WTC11 (cell line): ENCODE measurements around the gene MRPL24. TPM values are rescaled to one million over a fixed set of nuclear protein-coding genes. Genes with fewer than 3 reads are reported as not detected.

Experiments used
- ATAC-seq: fragments of 200-7000 bp; cut with Tn5 transposase; 2 replicates; pipeline ENCODE4 v1.10.0; 2021; ENCODE audit warnings: mild to moderate bottlenecking, moderate library complexity
- CTCF ChIA-PET: fragments of 300-600 bp; sonication (Branson Sonifier 250); formaldehyde crosslinking; loops from one replicate; lab custom pipeline; 2021; ENCODE audit warnings: antibody characterized with exemption; lab: Charles Lee
- POLR2A ChIA-PET: fragments of 350-600 bp; sonication (Branson Sonifier 250); formaldehyde crosslinking; loops from one replicate; lab custom pipeline; 2021; ENCODE audit warnings: antibody characterized with exemption; lab: Charles Lee
- DNase-seq: peaks from one replicate; pipeline ENCODE4 v3.0.0; 2021; ENCODE audit warnings: low spot score
- H3K27ac Mint-ChIP-seq: 2 replicates; pipeline ENCODE4 v1.8.0; 2021; ENCODE audit warnings: mixed read lengths
- H3K27me3 Mint-ChIP-seq: 2 replicates; pipeline ENCODE4 v1.8.0; 2021; ENCODE audit warnings: low read depth, mild to moderate bottlenecking, moderate library complexity, mixed read lengths
- H3K36me3 Mint-ChIP-seq: 2 replicates; pipeline ENCODE4 v1.8.0; 2021; ENCODE audit warnings: mixed read lengths
- H3K4me1 Mint-ChIP-seq: 2 replicates; pipeline ENCODE4 v1.8.0; 2022; ENCODE audit warnings: mixed read lengths
- H3K4me3 Mint-ChIP-seq: 2 replicates; pipeline ENCODE4 v1.8.0; 2021; ENCODE audit warnings: mild to moderate bottlenecking, moderate library complexity, mixed read lengths
- H3K9me3 Mint-ChIP-seq: 2 replicates; pipeline ENCODE4 v1.8.0; 2021; ENCODE audit warnings: mixed read lengths
- AR ChIP-seq: fragments of 250-450 bp; sonication (Bioruptor Pico); IDR thresholded peaks from 2 replicates; pipeline ENCODE4 v1.9.0; 2021; ENCODE audit warnings: mild to moderate bottlenecking
- CREM ChIP-seq: sonication (generic); formaldehyde crosslinking; IDR thresholded peaks from 2 replicates; pipeline ENCODE4 v1.8.1; 2022; ENCODE audit warnings: mild to moderate bottlenecking, missing genetic modification reagents, moderate library complexity
- ERG ChIP-seq: fragments of 250-450 bp; sonication (Bioruptor Pico); IDR thresholded peaks from 2 replicates; pipeline ENCODE4 v1.8.0; 2021; ENCODE audit warnings: mild to moderate bottlenecking
- ESRRA ChIP-seq: sonication (generic); formaldehyde crosslinking; IDR thresholded peaks from 2 replicates; pipeline ENCODE4 v1.8.1; 2022; ENCODE audit warnings: mild to moderate bottlenecking, missing genetic modification reagents, borderline replicate concordance
- FOXP4 ChIP-seq: sonication (generic); formaldehyde crosslinking; IDR thresholded peaks from 2 replicates; pipeline ENCODE4 v1.8.0; 2022; ENCODE audit warnings: mild to moderate bottlenecking, missing genetic modification reagents
- GABPB1 ChIP-seq: sonication (generic); formaldehyde crosslinking; IDR thresholded peaks from 2 replicates; pipeline ENCODE4 v1.8.1; 2023; ENCODE audit warnings: mild to moderate bottlenecking, missing genetic modification reagents
- OVOL2 ChIP-seq: fragments of 250-450 bp; sonication (Bioruptor Pico); IDR thresholded peaks from 2 replicates; pipeline ENCODE4 v1.9.0; 2021; ENCODE audit warnings: mild to moderate bottlenecking, borderline replicate concordance
- RORB ChIP-seq: fragments of 250-450 bp; sonication (Bioruptor Pico); IDR thresholded peaks from 2 replicates; pipeline ENCODE4 v1.9.0; 2021; ENCODE audit warnings: mild to moderate bottlenecking
- TCF7 ChIP-seq: sonication (generic); formaldehyde crosslinking; IDR thresholded peaks from 2 replicates; pipeline ENCODE4 v1.8.0; 2022; ENCODE audit warnings: mild to moderate bottlenecking, low read depth, missing genetic modification reagents, moderate library complexity
- TEAD1 ChIP-seq: sonication (generic); formaldehyde crosslinking; IDR thresholded peaks from 2 replicates; pipeline ENCODE4 v1.8.0; 2022; ENCODE audit warnings: mild to moderate bottlenecking, missing genetic modification reagents
- ZMAT4 ChIP-seq: fragments of 250-450 bp; sonication (Bioruptor Pico); IDR thresholded peaks from 2 replicates; pipeline ENCODE4 v1.9.0; 2021; ENCODE audit warnings: mild to moderate bottlenecking
- ZNF121 ChIP-seq: sonication (generic); formaldehyde crosslinking; IDR thresholded peaks from 2 replicates; pipeline ENCODE4 v1.8.0; 2023; ENCODE audit warnings: missing genetic modification reagents
- ZNF138 ChIP-seq: sonication (generic); formaldehyde crosslinking; conservative IDR thresholded peaks from 2 replicates; pipeline ENCODE4 v1.8.1; 2022; ENCODE audit warnings: mild to moderate bottlenecking, moderate library complexity, missing genetic modification reagents
- ZNF263 ChIP-seq: sonication (generic); formaldehyde crosslinking; IDR thresholded peaks from 2 replicates; pipeline ENCODE4 v1.8.1; 2022; ENCODE audit warnings: low read depth, mild to moderate bottlenecking, moderate library complexity, missing genetic modification reagents
- ZNF416 ChIP-seq: fragments of 250-450 bp; sonication (Bioruptor Pico); IDR thresholded peaks from 2 replicates; pipeline ENCODE4 v1.9.0; 2021; ENCODE audit warnings: mild to moderate bottlenecking, inconsistent platforms
- ZNF671 ChIP-seq: fragments of 250-450 bp; sonication (Bioruptor Pico); IDR thresholded peaks from 2 replicates; pipeline ENCODE4 v1.8.0; 2021; ENCODE audit warnings: mild to moderate bottlenecking
- total RNA-seq: library from RNA; stranded (reverse); gene quantifications from 3 replicates; pipeline ENCODE4 v1.2.3, GENCODE V29; 2021
- TF ChIP-seq, protein P1 (sequence below): sonication (generic); formaldehyde crosslinking; IDR thresholded peaks from 2 replicates; pipeline ENCODE4 v1.8.0; 2023; ENCODE audit warnings: missing genetic modification reagents

The MRPL24 gene
- total RNA-seq, 1 experiment from 2014 or later: 35.2 TPM

DNA sequence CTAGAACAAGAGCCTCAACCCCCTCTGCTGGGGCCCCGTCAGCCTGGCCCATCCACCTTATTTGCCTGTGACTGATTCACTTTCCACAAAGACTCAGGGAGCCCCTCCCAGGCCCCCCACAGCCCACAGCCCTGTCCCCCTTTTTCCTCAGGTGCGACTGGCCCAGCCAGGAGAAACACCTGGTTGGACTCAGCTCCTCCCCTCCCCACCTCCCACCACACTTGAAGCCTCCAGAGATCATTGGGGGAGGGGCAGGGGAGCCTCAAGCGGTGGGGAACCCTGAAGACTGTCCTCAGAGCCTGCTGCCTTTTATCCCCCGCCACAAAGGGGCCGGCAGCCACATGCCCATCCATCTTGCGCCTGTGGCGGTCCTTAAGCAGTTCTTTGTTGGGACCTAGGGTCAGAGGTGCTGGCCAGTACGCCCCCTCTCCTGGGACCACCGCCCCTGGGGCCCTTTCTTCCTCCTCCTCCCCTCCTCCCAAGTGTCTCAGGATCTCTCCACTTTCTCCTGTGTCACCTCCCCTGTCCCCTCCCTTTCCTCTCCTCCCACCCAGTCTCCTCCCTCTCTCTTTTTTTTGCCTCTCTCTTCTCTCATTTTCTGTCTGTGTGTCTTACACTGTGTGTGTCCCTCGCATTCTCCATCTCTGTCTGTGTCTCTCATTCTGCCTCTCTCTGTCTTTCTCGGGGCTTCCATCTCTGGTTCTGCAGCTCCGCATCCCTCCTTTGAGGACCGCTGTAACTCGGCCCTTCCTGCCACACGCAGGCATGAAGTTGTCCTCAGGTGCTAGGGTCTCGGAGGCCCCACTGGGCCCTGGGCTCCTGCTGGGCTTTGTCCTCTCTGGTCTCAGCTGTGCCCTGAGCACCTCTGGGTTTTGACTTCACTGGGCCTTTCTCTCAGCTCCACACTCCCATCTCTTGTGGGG, 47.7 kb downstream of the MRPL24 start (continued):
- TF ChIP-seq CREM (peak; percentile 55; the same call in 1 of the 2 replicates), TCF7 (CRISPR knock-in tag) (no peak), OVOL2 (CRISPR knock-in tag) (no peak)

DNA sequence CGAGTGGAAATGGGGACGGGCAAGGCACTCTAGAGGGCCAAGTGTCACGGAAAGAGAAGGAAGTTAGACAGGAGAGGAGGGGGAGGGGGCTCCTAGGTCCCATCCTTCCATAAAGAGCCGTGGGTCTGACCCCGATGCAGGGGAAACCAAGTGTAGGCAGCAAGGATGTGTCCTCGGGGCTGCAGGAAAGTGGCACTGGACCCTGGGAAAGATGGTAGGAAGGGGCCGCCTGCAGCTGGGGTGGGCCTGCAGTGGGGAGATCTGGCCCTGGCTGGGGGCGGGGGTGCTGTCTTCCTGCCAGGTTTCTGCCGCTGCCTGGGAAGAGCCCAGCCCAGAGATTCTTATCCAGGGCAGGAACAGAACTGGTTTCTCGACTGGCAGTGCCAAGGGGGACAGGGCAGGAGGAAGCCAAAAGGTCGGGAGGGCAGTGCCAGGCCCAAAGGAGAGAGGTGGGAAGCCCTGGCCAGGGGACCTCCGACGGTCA, 48.4 kb downstream of the MRPL24 start:
- Mint-ChIP-seq H3K4me1 (peaks cover 68% of the 10 kb centered on the region), H3K27ac (peak overlapping the region; percentile 98)
- no peak for DNase-seq

DNA sequence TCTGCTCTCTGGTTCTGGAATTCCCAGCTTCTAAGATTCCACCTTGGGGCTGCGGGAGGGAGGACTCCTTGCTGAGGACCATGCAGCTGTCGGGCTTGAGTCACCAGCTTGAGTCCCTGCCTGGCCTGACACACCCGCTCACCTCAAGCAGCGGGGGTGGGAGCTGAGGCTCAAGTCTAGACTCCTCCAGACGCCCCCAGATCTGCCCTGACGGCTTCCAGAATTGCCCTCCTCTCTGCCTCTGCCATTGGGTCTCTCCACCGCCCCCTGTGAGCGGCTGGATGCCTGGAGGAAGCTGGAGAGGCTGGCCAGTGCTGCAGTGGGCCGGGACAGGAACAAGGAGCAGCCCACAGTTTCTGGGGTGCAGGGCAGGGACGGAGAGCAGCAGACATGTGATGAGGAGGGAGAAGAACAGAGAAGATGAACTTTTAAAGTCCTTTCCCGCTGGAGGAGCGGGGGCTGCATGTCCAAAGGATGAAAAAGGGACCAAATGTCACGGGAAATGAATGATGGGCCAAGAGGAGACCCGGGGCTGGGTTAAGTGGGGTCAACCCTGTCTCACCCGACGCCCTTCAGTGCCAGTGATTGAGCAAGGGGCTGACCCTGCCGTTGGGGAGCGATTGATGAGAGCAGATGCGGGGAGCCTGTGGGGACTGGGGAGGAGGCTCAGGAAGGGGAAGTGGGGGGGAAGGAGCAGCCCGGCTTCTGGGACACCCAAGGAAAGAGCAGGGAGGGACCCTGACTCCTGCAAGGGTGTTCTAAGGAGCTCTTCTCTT, 49.0 kb downstream of the MRPL24 start:
- DNase-seq: no peak
- Mint-ChIP-seq H3K36me3 (no peaks in the 10 kb centered on the region), H3K27me3 (peaks cover 7% of the 10 kb centered on the region; the same call in 1 of the 2 replicates), H3K27ac (peak overlapping the region; percentile 98), H3K4me3 (peak overlapping the region; percentile 62), H3K9me3 (no peaks in the 10 kb centered on the region), H3K4me1 (peaks cover 62% of the 10 kb centered on the region)
- ATAC-seq: peak; percentile 5
- ChIA-PET POLR2A (interaction anchor here (0.9 to 8.0 kb wide), 7 partner anchors 11 to 60 kb away, joined by 4 to 195 read pairs (median 10); partner anchors contain the start of genes CRABP2, HDGF, ISG20L2 and METTL25B), CTCF (interaction anchor here (0.6 to 17.1 kb wide), 17 partner anchors 14 to 714 kb away, joined by 3 to 1553 read pairs (median 38); partner anchors contain the start of genes ARHGEF2, CRABP2, HDGF and INSRR)
- no peak for TF ChIP-seq RORB (CRISPR knock-in tag)
- TF ChIP-seq ZNF263 (CRISPR knock-in tag): peak; percentile 63; the same call in 1 of the 2 replicates

More for the DNA sequence above, 48.4 kb downstream of the MRPL24 start:
- CTCF ChIA-PET: interaction anchor here (0.7 to 17.1 kb wide), 17 partner anchors 9 to 234 kb away, joined by 3 to 1553 read pairs (median 14); partner anchors contain the start of genes CRABP2, HAPLN2, INSRR and ISG20L2
- ATAC-seq: no peak
- TF ChIP-seq ZMAT4 (CRISPR knock-in tag) (no peak), ZNF121 (CRISPR knock-in tag) (0 out of 2 replicates have a peak, but pooled peaks have one; percentile 46)
- H3K4me3 Mint-ChIP-seq: peak overlapping the region; percentile 62
- H3K36me3 Mint-ChIP-seq: 0 out of 2 replicates have a peak, but pooled peaks cover 1% of the 10 kb centered on the region
- H3K27me3 Mint-ChIP-seq: peaks cover 7% of the 10 kb centered on the region; the same call in 1 of the 2 replicates
- H3K9me3 Mint-ChIP-seq: no peaks in the 10 kb centered on the region
- POLR2A ChIA-PET: interaction anchor here (0.9 to 8.0 kb wide), 9 partner anchors 11 to 59 kb away, joined by 4 to 195 read pairs (median 9); partner anchors contain the start of genes CRABP2, HDGF, ISG20L2 and METTL25B

DNA sequence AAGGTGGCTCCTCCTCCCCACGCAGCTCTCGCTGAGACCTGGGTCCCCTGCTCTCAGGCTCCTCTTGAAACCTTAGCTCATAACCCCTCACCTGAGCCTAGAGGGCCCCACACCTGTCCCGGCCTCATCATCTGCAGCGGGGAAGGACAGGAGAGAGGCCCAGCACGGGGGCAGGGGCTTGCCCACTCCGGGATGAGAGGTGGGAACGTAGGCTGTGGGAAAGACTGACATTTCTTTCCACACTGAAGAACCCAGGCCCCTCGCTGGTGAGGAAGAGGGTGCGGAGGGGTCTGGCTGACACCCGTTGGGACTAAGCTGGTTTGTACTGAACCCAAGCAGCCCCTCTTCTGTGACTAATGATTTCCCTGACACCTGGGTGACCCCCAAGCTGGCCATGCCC, 49.7 kb downstream of the MRPL24 start:
- no peak for DNase-seq
- H3K4me3 Mint-ChIP-seq: peak overlapping the region; percentile 74
- ChIA-PET POLR2A (interaction anchor here (0.9 to 8.0 kb wide), 9 partner anchors 9 to 61 kb away, joined by 4 to 195 read pairs (median 7); partner anchors contain the start of genes CRABP2, HDGF, ISG20L2 and METTL25B), CTCF (interaction anchor here (0.6 to 17.1 kb wide), 20 partner anchors 13 to 713 kb away, joined by 3 to 1553 read pairs (median 26); partner anchors contain the start of genes ARHGEF2, BCAN, CRABP2 and HDGF)
- ATAC-seq: no peak
- H3K36me3 Mint-ChIP-seq: no peaks in the 10 kb centered on the region
- H3K27me3 Mint-ChIP-seq: peaks cover 7% of the 10 kb centered on the region; the same call in 1 of the 2 replicates
- peak overlapping the region; percentile 98; the same call in 1 of the 2 replicates for H3K27ac Mint-ChIP-seq
- H3K9me3 Mint-ChIP-seq: no peaks in the 10 kb centered on the region
- no peak for TF ChIP-seq TEAD1 (CRISPR knock-in tag)
- no peak for TF ChIP-seq GABPB1 (CRISPR knock-in tag)
- TF ChIP-seq RORB (CRISPR knock-in tag): no peak
- no peak for TF ChIP-seq AR
- TF ChIP-seq, protein P1, sequence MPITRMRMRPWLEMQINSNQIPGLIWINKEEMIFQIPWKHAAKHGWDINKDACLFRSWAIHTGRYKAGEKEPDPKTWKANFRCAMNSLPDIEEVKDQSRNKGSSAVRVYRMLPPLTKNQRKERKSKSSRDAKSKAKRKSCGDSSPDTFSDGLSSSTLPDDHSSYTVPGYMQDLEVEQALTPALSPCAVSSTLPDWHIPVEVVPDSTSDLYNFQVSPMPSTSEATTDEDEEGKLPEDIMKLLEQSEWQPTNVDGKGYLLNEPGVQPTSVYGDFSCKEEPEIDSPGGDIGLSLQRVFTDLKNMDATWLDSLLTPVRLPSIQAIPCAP (CRISPR knock-in tag): no peak
- no peak for TF ChIP-seq ESRRA
- no peak for TF ChIP-seq ZNF138 (CRISPR knock-in tag)
- TF ChIP-seq ZNF416 (CRISPR knock-in tag): no peak
- TF ChIP-seq ERG (CRISPR knock-in tag): no peak
- no peak for TF ChIP-seq FOXP4 (CRISPR knock-in tag)
- TF ChIP-seq ZNF671 (CRISPR knock-in tag): no peak
- H3K4me1 Mint-ChIP-seq: peaks cover 59% of the 10 kb centered on the region
